Neural cell (in vitro differentiated cells): ENCODE measurements around the gene ZNF831. TPM values are rescaled to one million over a fixed set of nuclear protein-coding genes. Genes with fewer than 3 reads are reported as not detected.

ENCODE experiments used
- H2AFZ ChIP-seq: fragments of 200-600, 300-800 bp; sonication (generic), shearing (Covaris generic); 2 replicates; pipeline ENCODE4 v1.6.0; 2014; ENCODE audit warnings: low read depth, mild to moderate bottlenecking, antibody characterized with exemption, low read length, moderate library complexity
- H3F3A ChIP-seq: fragments of 200-600 bp; shearing (Covaris generic); 2 replicates; pipeline ENCODE4 v1.6.1; 2016; ENCODE audit warnings: mild to moderate bottlenecking, moderate library complexity, mixed read lengths, antibody characterized with exemption, low read length; ENCODE audit not compliant: insufficient read depth, poor library complexity, severe bottlenecking
- H3K27ac ChIP-seq: fragments of 200-600, 300-800 bp; sonication (generic), shearing (Covaris generic); 2 replicates; pipeline ENCODE4 v1.5.1; 2014; ENCODE audit warnings: mild to moderate bottlenecking, low read length, moderate library complexity
- H3K27me3 ChIP-seq: fragments of 300-800, 200-600 bp; sonication (generic), shearing (Covaris generic); 2 replicates; pipeline ENCODE4 v1.6.0; 2014; ENCODE audit warnings: mild to moderate bottlenecking, low read depth, low read length, moderate library complexity; ENCODE audit not compliant: insufficient read depth
- H3K36me3 ChIP-seq: fragments of 300-800, 200-600 bp; sonication (generic), shearing (Covaris generic); 2 replicates; pipeline ENCODE4 v1.5.1; 2014; ENCODE audit warnings: mild to moderate bottlenecking, antibody characterized with exemption, low read length, moderate library complexity; ENCODE audit not compliant: insufficient read depth
- H3K4me2 ChIP-seq: fragments of 300-800, 200-600 bp; sonication (generic), shearing (Covaris generic); 2 replicates; pipeline ENCODE4 v1.6.0; 2014; ENCODE audit warnings: mild to moderate bottlenecking, low read length
- H3K4me3 ChIP-seq: fragments of 300-800, 200-600 bp; sonication (generic), shearing (Covaris generic); 2 replicates; pipeline ENCODE4 v1.5.1; 2014; ENCODE audit warnings: mild to moderate bottlenecking, low read length, moderate library complexity
- H3K79me2 ChIP-seq: fragments of 200-600 bp; shearing (Covaris generic); replicated peaks from 2 replicates; pipeline ENCODE4 v1.6.0; 2014; ENCODE audit warnings: mild to moderate bottlenecking, low read length, moderate library complexity; ENCODE audit not compliant: insufficient read depth
- H3K9ac ChIP-seq: fragments of 300-800, 200-600 bp; sonication (generic), shearing (Covaris generic); 2 replicates; pipeline ENCODE4 v1.6.1; 2016; ENCODE audit warnings: mild to moderate bottlenecking, low read length, mixed read lengths
- H3K9me2 ChIP-seq: fragments of 200-600 bp; shearing (Covaris generic); 2 replicates; pipeline ENCODE4 v1.6.1; 2016; ENCODE audit warnings: mild to moderate bottlenecking, low read length, mixed read lengths; ENCODE audit not compliant: insufficient read depth
- H3K9me3 ChIP-seq: fragments of 200-600, 300-800 bp; sonication (generic), shearing (Covaris generic); 2 replicates; pipeline ENCODE4 v1.6.1; 2016; ENCODE audit warnings: mild to moderate bottlenecking, mixed run types, low read length, moderate library complexity, mixed read lengths
- H4K20me1 ChIP-seq: fragments of 200-600 bp; shearing (Covaris generic); 2 replicates; pipeline ENCODE4 v1.6.1; 2016; ENCODE audit warnings: mild to moderate bottlenecking, mixed run types; ENCODE audit not compliant: insufficient read depth
- CTCF ChIP-seq: fragments of 450-650 bp; IDR thresholded peaks from 2 replicates; pipeline ENCODE4 v1.5.1; 2014; ENCODE audit warnings: antibody characterized with exemption, mild to moderate bottlenecking, moderate library complexity; ENCODE audit not compliant: poor library complexity, severe bottlenecking
- EP300 ChIP-seq: fragments of 450-650 bp; conservative IDR thresholded peaks from 2 replicates; pipeline ENCODE4 v1.6.1; 2014; ENCODE audit warnings: antibody characterized with exemption, mild to moderate bottlenecking, moderate library complexity; ENCODE audit not compliant: poor library complexity, severe bottlenecking
- EZH2 ChIP-seq: fragments of 200-600, 300-800 bp; shearing (Covaris generic), sonication (generic); IDR thresholded peaks from 2 replicates; pipeline ENCODE4 v1.6.1; 2014; ENCODE audit warnings: antibody characterized with exemption, low read length, borderline replicate concordance, mild to moderate bottlenecking; ENCODE audit not compliant: insufficient read depth, poor library complexity, severe bottlenecking
- MXI1 ChIP-seq: fragments of 450-650 bp; conservative IDR thresholded peaks from 2 replicates; pipeline ENCODE4 v1.6.1; 2014; ENCODE audit warnings: antibody characterized with exemption, mild to moderate bottlenecking; ENCODE audit not compliant: poor library complexity, severe bottlenecking
- RAD21 ChIP-seq: fragments of 450-650 bp; conservative IDR thresholded peaks from 2 replicates; pipeline ENCODE4 v1.6.1; 2014; ENCODE audit warnings: antibody characterized with exemption, mild to moderate bottlenecking, moderate library complexity
- REST ChIP-seq: IDR thresholded peaks from 2 replicates; pipeline ENCODE4 v1.6.1; 2012; ENCODE audit warnings: borderline replicate concordance
- SMC3 ChIP-seq: fragments of 450-650 bp; conservative IDR thresholded peaks from 2 replicates; pipeline ENCODE4 v1.6.1; 2014; ENCODE audit warnings: antibody characterized with exemption, mild to moderate bottlenecking, moderate library complexity; ENCODE audit not compliant: poor library complexity
- TAF1 ChIP-seq: IDR thresholded peaks from 2 replicates; pipeline ENCODE4 v1.6.1; 2012; ENCODE audit warnings: low read depth
- polyA plus RNA-seq: library from polyadenylated mRNA; depleted of rRNA; stranded (reverse); fragments of >200 nt; gene quantifications from 2 replicates; pipeline ENCODE4 v1.2.3, GENCODE V29; 2014

The ZNF831 gene
- polyA plus RNA-seq, 1 donor from 2014 or later = not detected

- no peak for TF ChIP-seq REST
- no peak for TF ChIP-seq SMC3
- no peak for TF ChIP-seq TAF1
- no peak for TF ChIP-seq RAD21
- no peak for TF ChIP-seq CTCF
- no peak for TF ChIP-seq EZH2
- no peak for TF ChIP-seq EP300
- Histone ChIP-seq H3K79me2 (no peaks in the 10 kb centered on the region), H3K9ac (no peak overlapping the region), H3K9me3 (no peaks in the 10 kb centered on the region), H3F3A (no peaks in the 10 kb centered on the region), H3K36me3 (no peaks in the 10 kb centered on the region), H3K9me2 (no peaks in the 10 kb centered on the region), H3K4me3 (no peak overlapping the region), H4K20me1 (no peaks in the 10 kb centered on the region), H3K4me2 (no peak overlapping the region), H3K27me3 (peaks cover 11% of the 10 kb centered on the region), H3K27ac (no peak overlapping the region), H2AFZ (no peak overlapping the region)
These were observed 142.5 kb downstream of the ZNF831 start for GRCh38 chr20:59305908-59306655.

DNA sequence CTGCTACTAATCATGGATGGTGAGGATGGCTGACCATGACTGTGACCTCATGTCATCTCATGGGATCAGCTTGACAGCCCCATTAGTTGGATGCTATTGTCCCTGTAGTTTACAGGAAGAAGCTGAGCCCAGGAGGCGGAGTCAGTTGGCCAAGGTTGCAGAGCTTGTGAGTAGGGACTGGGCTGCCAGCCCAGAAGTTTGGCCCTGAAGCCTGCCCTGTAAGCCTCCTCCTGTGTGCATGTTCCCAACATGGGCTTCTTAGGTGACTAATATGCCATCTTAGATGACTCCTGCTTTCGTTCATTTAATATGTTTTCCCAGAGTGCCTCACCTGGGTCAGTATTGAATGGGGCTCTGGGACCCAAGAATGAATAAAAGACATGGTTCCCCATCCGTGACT is 143.6 kb downstream of the ZNF831 start:
- TF ChIP-seq CTCF (no peak), MXI1 (no peak), RAD21 (no peak), TAF1 (no peak)
- H3K36me3 ChIP-seq = no peaks in the 10 kb centered on the region
- no peak overlapping the region for H3K27ac ChIP-seq
- H3K27me3 ChIP-seq = no peaks in the 10 kb centered on the region
- no peaks in the 10 kb centered on the region for H4K20me1 ChIP-seq
- no peaks in the 10 kb centered on the region for H3K9me3 ChIP-seq
- no peak overlapping the region for H2AFZ ChIP-seq
- no peaks in the 10 kb centered on the region for H3K79me2 ChIP-seq
- no peak overlapping the region for H3K4me2 ChIP-seq
- H3F3A ChIP-seq = no peaks in the 10 kb centered on the region
- H3K9me2 ChIP-seq = no peaks in the 10 kb centered on the region
- no peak overlapping the region for H3K9ac ChIP-seq
- H3K4me3 ChIP-seq = no peak overlapping the region

Other genes with a start within 250 kb of the ZNF831 start
- gene NELFCD, start 182.6 kb upstream of the ZNF831 start, polyA plus RNA-seq = 88.7 and 104 TPM in 2 replicates
- gene CTSZ, start 156.6 kb upstream of the ZNF831 start, polyA plus RNA-seq = 0.31 and 0.78 TPM in 2 replicates
- gene TUBB1, start 144.4 kb upstream of the ZNF831 start, polyA plus RNA-seq = not detected in 2 replicates
- 133 and 136 TPM in 2 replicates for gene ATP5F1E, start 131.5 kb upstream of the ZNF831 start, polyA plus RNA-seq
- gene PRELID3B, start 121.0 kb upstream of the ZNF831 start, polyA plus RNA-seq = 38.5 and 50.5 TPM in 2 replicates
- gene EDN3, start 136.8 kb downstream of the ZNF831 start, polyA plus RNA-seq = 0.50 TPM in 1 of 2 replicates, not detected in the other